Renal cortical epithelial cell (primary cell): ENCODE measurements around the gene RPS27L. TPM values are rescaled to one million over a fixed set of nuclear protein-coding genes. Genes with fewer than 3 reads are reported as not detected.

Experiments
- DNase-seq: peaks from one replicate; pipeline ENCODE4 v3.0.0-alpha.2; 2011; ENCODE audit warnings: low read depth
- total RNA-seq: library from RNA; depleted of rRNA; stranded (reverse); fragments of >200 nt; gene quantifications from 2 replicates; pipeline ENCODE4 v1.2.3, GENCODE V29; 2014

The RPS27L gene
- total RNA-seq, 1 donor from 2014 or later = 275 TPM

DNA sequence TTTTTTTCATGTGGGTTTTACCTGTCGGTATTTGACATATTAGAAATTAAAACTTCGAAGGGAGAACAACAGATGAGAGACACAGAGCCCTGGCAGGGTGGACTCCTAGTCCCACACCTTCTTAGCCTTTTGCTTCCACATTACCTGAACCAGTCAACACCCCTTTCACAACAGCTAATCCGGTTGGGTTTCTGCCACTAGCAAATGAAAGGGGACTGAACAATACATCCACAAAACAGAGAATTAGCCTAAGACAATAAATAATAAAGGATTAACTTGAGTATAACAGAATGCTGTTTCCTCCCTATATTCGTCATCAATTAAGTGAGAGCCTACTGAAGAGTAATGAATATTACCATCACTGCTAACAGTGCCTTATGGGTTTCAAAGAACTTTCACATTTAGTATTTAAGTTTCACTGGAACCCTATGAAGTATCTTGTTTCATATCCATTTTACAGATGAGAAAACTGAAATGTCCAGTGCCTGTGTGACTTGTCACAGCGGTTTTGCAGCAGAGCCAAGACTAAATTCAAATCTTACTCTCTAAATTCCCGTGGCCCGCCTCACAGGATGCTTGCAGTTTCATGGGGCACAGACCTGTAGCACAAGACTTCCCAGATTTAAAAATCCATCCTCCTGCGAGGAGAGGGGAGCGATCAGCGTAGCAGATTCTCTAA is 31.1 kb upstream of the RPS27L start:
- DNase-seq = no peak

DNA sequence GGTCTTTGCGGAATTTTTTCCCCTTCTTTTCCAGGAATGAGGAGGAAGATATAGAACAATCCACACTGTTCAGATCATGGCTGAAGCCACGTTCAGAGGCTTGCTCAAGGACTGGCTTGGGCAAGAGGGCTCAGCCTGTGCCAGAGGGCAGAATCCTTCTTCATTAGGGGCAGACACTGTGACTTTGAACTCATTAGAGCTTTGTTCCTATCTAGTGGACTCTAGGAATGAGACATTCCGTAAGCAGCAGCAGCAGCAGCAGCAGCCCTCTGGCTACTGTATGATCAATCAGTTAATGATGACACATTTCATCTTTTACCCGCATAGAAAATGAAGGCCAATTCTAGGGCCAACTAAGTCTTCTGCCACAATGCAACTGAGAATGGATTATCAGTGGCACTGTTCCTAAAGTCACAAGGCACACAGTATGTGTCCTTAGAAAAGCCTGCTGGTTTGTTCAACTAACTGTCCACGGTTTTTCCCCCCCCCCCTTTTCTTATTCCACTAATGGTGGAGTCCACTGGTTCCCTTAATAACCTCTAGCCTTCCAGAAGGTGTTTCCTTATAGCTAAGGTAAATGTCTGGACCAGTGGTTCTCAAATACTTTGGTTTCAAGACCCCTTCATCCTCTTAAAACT is 30.4 kb upstream of the RPS27L start:
- DNase-seq = peak; percentile 50

DNA sequence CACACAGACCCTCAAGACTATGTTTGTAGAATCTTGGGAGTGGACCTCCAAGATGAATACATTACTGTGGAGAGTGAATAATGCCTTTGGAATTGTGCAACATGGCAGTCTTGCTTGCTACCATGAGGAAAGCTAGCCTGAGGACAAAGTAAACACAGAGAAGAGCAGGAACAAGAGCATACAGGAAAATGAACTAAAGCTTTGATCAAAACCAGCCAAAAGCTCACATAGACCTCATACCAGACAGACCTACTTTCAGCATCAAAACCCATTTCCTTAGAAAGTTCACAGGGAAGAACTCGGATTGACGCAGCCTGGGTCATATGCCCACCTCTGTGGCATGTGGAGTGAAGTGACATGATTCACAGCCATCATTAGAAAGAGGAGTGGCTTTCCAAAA is 28.8 kb upstream of the RPS27L start:
- peak; percentile 88 for DNase-seq

DNA sequence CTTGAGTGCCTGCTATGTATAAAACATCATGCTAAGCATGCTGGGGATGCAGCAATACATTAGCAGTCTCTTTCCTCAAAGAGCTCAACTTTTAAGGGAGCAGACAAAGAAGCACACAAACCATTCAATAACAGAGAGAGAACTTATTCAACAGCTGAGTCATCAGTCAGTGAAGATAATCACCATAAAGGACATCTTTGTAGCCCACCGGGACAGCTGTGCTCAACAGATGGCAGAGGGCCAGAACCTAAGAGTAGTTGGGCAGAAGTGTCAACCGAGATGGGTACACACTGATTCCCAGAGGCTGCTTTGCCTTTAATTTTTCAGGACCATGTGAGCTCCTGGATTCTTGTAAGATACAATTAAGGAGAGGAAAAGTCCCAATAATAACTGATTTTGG is 27.9 kb upstream of the RPS27L start:
- DNase-seq = no peak

DNA sequence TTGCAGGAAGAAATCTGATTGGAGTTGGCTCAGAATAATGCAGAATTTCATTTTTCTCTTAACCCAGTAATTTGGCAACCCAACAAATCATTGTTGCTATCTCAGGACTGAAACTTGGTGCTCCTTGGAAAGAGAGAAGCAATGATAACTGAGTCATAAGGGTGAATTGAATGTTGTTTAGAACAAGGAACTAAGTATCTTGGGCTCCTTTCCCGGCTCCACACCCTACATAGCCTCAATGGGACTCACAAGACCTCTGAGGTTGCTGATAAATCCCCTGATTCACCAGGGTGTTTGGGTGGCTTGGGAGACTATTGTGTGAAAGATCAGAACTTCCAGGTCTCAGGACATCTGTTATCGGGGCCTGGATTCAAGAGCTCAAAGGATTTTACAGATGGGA is 24.4 kb upstream of the RPS27L start:
- no peak for DNase-seq

DNA sequence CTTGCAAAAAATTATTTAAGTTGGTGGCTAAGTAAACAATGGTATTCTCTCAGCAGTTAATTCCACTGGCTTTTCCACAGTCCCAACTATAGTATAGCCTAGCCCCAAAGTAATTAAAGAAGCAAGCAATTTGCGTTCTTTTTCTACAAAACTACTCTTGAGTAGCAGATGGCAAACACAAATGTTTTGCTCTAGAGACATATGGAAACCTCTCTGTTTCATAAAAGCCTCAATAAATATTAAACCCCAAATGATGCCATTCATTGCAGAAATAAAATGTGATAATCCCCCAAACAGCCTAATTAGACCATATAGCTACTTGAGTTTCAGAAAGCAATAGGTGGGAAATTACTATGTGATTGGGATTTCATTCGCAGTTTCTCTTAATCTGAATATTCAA is 23.5 kb upstream of the RPS27L start:
- DNase-seq = no peak

DNA sequence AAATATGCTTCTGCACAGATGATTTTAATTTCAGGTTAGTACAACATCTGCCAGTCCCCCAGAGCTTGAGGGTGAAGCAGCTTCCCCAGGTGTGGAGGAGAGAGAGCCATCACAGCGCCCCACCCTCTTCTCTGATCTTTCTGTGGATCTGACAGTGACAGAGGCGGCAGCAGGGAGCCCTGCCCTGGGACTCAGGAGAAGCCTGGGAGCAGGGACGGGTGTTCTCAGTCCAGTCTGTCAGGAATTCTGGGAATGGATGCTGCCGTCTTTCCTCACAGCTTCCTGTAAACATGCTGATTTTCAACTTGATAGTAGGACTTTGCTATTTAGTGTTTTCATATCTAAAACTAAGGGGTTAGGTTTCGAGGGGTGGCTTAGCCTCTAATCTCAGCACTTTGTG is 20.8 kb upstream of the RPS27L start:
- no peak for DNase-seq

DNA sequence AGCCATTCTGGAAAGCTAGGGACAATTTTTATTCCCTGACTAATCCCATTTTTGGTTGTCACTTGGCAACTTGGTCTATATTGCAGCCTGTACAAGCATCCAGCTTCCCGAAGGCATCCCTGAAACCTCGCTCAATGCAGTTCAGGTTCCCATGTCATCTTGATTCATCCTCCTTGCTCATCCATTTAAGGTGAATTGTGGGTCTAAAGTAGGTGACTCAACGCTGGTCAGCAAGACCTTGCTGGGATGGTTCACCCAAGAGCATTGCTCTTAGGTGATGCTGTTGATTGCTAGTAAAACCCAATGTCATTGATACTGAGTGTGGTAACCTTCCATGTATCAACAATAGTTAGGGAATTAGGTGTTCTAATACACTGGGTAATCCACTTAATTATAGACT is 19.0 kb upstream of the RPS27L start:
- no peak for DNase-seq

DNA sequence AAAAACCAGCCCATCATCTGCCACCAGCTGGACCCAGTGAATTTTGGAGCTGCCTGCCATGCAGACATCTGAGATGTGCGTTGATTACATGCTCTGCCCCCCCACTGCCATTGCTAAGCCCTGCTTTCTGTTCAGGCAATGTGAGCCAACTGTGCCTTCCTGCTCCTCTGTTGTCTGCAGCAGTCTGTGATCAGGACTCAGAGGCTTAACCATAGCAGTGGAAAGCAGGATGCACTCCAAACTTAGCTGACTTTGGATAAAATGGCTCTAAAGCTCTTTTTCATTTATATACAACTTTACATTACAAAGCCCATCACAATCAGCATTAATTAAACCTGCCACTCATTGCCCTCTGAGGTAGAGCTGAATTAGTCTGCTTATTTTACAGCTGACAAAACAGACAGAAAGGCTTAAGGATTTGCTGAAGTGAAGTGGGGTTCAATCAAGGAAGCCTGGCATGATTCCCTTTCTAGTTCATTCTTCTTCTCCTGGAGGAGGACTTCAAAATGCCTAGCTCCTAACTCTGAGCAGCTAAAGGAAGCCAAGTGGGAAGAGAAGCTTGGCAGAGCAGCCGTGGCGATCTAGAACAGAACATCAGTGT is 15.7 kb upstream of the RPS27L start:
- no peak for DNase-seq

DNA sequence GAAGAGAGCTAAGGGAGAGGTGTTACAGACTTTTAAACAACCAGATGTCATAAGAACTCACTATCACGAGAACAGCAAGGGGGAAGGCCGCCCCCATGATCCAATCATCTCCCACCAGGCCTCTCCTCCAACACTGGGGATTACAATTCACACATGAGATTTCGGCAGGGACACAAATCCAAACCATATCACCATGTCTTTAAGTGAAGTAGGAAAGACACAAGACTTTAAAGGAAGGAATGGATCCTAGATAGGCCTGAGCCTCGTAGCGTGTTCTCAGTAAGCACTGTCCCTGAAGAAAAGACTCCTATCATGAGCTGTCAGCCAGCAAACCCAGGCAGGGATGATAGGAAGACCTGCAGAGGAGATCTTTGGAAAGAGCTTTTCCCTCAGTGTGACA is 15.1 kb upstream of the RPS27L start:
- DNase-seq = no peak

DNA sequence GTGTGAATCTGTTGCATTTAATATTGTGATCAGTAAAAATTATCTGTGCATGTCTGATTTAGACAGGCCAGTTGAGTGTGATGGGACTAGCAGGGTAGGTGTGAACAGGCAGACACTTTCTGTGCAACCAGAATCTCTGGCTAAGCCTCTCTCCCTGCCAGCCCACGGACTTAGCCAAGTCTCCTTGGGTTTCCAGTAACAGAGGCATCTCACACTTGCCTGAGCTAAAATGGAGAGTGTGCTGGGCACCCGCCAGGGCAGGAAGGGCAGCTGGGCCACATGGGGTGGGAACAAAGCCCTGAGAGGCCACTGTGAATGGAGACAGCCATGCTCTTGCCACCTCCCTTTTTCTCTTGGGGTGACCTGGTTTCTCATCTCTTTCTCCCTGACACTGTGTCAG is 12.5 kb upstream of the RPS27L start:
- DNase-seq = no peak

DNA sequence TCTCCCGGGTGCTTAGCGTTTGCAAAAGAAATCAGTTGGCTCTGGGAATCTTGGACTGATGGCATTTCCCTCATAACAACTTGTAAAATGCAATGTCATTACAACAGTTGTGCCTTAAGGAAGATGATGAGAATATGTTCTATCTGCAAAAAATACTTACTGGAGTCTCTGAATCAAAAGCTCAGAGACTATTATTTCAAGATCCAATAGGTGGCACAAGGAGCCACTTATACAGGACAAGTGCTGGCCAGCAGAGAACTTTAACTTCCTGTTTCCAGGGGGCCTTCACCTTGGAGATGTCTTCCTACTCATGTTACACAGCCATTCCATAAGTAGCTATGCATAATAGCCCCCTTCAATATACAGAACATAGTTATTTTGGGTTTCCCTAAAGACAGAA is 8.9 kb upstream of the RPS27L start:
- peak; percentile 22 for DNase-seq

DNA sequence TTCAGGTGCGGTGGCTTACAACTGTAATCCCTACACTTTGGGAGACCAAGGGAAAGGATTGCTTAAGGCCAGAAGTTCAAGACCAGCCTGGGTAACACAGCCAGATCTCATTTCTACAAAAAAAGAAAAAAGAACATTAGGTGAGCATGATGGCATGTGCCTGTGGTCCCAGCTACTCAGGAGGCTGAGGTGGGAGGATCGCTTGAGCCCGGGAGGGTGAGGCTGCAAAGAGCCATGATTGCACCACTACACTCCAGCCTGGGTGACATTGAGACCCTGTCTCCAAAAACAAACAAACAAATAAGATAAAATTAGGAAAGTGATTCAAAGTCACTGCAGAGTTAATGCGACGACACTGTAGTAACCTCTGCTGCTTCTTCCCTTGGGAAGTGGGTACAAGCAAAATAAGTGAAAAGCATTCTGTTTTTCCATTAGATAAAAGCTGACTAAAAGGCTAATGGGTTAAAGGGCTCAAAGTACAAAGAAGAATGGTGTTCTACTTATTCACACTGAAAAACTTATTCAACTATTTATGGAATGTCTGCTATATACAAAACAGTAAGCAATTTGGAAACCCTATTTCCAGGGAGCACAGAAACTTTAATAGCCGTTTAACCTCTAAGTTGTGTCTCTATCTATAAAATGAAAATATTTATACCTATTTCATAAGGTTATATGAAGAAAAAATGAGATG is 8.0 kb upstream of the RPS27L start:
- DNase-seq = no peak

DNA sequence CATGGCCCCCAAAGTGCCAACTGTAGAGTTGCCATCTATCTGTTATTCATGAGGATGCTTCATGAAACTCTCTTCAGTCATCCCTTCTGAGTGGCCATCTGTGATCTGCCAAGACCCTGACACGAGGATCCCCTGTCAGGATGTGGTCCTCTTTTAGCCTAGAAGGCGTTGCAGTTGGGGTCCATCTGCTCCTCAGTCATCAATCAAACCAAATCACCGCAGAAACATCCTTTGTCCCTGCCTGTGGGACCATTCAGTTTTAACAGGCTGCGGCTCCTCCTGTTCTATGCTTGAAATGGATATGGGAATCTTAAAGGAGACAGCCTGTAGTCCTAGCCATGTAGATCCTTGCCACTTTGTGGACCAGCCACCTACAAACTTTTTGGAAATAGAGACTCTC is 5.9 kb upstream of the RPS27L start:
- no peak for DNase-seq

DNA sequence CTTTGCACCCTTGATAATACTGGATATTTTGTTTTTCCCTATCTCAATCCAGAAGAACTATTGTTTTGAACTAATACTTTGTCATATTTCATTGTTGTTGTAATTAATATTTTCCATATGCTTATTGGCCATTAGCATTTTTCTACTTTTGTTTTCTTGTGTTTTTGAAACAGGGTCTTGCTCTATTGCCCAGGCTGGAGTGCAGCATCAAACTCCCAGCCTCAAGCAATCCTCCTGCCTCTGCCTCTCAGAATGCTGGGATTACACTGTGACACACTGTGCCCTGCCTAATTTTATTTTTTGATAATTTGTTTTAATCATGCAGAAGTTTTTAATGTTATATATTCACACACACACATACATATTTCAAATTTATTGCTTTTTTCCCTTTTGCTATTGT is 3.4 kb upstream of the RPS27L start:
- DNase-seq = no peak

DNA sequence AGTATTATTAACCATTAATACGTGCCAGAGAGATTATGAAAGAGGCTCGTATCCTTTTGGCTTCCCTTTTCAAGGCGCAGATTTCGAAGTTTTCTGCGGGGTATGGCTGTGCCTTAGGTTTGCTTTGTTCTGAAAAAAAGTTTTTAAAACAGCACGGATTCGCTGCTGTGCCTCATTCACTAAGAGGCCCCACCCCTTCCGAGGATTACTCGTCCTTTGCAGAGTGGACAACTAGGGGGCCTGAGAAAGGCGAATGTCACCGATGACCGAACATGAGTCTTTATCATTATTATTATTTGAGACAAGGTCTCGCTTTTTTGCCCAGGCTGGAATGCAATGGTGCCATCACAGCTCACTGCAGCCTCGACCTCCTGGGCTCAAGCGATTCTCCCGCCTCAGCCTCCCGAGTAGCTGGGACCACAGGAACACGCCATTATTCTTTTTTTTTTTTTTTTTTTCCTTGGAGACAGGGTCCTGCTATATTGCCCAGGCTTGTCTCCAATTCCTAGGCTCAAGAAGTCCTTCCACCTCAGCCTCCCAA is 684 bp upstream of the RPS27L start:
- DNase-seq = peak; percentile 63

DNA sequence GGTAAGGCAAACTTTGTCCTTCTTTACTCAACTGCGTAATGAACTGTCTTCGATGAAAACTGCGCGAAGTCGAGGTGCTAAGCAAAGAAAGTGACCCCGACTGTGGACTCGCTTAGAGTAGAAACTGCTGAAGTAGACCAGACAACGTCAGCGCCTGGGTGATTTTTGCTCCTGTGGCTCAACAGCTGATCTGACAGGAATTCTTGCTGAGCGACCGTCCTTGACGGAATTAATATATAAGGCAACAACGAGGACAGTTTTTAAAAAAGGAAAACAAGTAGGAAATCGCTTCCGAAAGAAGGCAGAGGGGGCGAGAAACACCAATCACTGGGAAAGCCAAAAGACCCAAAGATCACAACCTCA is 541 bp downstream of the RPS27L start:
- peak; percentile 79 for DNase-seq

DNA sequence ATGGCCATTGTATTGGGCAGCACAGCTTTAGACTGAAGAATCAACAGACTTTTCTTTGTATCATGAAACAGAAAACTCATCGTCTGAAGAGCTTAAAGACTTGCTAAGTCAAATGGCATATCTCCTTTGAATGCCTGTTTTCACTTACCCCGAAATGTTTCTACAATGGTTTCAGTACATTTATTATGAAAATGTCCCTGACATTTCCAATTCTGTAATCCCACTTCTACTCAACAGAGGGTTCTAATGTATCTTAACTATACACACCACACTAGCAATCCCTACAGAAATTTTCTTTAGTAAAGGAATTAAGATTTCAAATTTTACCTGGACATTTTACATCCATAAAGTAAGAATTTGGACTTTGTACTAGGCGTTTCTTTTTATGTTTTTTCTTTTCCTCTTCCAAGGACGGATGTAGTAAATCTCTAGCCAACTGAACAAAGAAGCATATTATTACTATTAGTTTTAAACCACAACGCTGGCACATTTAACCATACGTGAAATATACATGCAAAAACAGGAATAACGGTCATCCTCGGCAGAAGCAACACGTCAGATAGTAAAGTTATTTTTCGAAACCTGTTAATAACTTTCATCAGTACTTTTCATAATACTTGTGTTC is 1.1 kb downstream of the RPS27L start:
- no peak for DNase-seq

DNA sequence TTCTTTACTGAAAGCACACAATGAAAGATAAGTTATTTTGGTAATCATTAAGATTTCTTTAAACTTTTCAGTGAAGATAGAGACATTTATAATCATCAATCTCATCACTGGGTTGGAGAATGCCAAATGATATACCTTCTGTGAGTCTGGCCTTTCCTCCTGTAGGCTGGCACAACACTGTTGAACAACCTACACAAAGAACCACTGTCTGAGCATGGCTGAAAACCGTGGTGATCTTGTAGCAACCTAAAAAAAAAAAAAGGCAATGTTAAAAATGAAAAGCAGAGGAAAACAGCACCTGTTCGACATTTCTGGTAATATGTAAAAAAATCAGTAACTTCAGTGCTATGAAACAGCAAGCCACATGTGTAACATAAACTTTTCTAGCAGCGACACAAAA is 1.8 kb downstream of the RPS27L start:
- DNase-seq = no peak

DNA sequence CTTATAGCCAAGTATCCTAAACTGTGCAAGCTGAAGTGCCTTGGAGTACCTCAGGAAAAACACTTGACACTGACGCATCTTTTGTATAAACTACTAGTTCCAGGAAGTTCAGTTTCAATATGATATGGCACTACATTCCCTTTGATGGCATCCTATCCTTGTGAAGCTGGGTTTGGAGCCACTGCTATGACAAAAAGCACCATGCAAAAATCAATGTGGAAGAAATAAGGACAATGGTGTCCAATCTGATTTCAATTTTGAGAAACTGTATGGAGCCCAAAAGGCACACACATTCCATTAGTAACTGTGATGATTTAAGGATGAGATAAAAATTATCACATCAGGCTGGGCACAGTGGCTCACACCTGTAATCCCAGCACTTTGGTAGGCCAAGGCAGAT is 5.6 kb downstream of the RPS27L start:
- DNase-seq = no peak

DNA sequence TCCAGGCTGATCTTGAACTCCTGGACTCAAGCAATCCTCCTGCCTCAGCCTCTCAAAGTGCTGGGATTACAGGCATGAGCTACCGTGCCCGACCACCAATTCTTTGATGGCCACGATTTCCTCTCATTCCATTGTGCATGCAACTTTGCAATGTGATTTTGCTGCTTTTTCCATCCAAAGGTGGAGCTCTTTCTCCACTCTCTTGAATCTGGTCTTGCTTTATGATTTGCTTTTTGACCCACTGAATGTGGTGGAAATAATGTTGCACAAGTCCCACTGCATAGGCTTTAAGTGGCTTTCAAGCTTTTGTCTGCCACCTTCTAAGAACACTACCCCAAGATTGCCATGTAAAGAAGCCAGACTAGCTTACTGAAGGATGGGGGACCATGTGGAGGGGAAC is 10.6 kb downstream of the RPS27L start:
- no peak for DNase-seq

DNA sequence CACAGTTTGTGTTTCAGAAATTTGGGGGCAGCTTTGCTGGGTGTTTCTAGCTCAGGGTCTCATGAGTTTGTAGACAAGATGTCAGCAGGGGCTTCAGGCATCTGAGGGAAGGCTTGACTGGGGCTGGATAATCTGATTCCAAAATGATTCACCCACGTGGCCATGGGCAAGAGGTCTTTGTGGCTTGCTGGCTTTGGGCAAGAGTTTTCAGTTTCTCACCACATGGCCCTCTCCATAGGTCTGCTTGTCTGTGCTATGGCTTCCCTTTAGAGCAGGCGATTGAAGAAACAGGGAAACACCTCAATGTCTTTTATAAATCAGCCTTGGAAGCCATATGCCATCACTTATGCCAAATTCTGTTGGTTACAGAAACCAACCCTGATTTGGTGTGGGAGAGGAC is 11.9 kb downstream of the RPS27L start:
- no peak for DNase-seq
